Fibroblast of gingiva (primary cell): ENCODE measurements around the gene OR2A1.
"Not testable (repeated sequence)": the region's sequence is repeated elsewhere in the genome, so short reads cannot be mapped to it uniquely, and the experiment has no call there.

Experiments used
- DNase-seq: peaks from one replicate; pipeline ENCODE4 v3.0.0-alpha.2; 2011; ENCODE audit warnings: low read depth

The OR2A1 gene

GRCh38 chr7:144325868-144326267, 13.6 kb downstream of the OR2A1 start:
- not testable (repeated sequence) for DNase-seq

GRCh38 chr7:144330044-144330443, 17.8 kb downstream of the OR2A1 start:
- DNase-seq = not testable (repeated sequence)

GRCh38 chr7:144331221-144331995, 19.2 kb downstream of the OR2A1 start:
- not testable (repeated sequence) for DNase-seq

GRCh38 chr7:144331996-144332288, 19.7 kb downstream of the OR2A1 start:
- DNase-seq = peak; percentile 0

- DNase-seq = not testable (repeated sequence)
Observed at GRCh38 chr7:144348625-144349024, 36.4 kb downstream of the OR2A1 start.

- not testable (repeated sequence) for DNase-seq
Observed at GRCh38 chr7:144351667-144352066, 39.4 kb downstream of the OR2A1 start.

- DNase-seq = not testable (repeated sequence)
Observed at GRCh38 chr7:144355176-144355822, 43.1 kb downstream of the OR2A1 start, which contains the start of gene ARHGEF5. ARHGEF5 (plus strand) TSS chr7:144355402; CDS start chr7:144362670, 7,268 bp downstream.

- not testable (repeated sequence) for DNase-seq
Observed at GRCh38 chr7:144356185-144356584, 44.0 kb downstream of the OR2A1 start.

GRCh38 chr7:144356860-144357259, 44.6 kb downstream of the OR2A1 start:
- DNase-seq = not testable (repeated sequence)

GRCh38 chr7:144362061-144362460, 49.8 kb downstream of the OR2A1 start:
- DNase-seq = not testable (repeated sequence)

GRCh38 chr7:144365523-144365922, 53.3 kb downstream of the OR2A1 start:
- not testable (repeated sequence) for DNase-seq

GRCh38 chr7:144367250-144367649, 55.0 kb downstream of the OR2A1 start:
- not testable (repeated sequence) for DNase-seq

GRCh38 chr7:144369221-144369620, 57.0 kb downstream of the OR2A1 start:
- not testable (repeated sequence) for DNase-seq
